SK-N-SH (cell line): ENCODE measurements around the gene MRFAP1L1. TPM values are rescaled to one million over a fixed set of nuclear protein-coding genes. Genes with fewer than 3 reads are reported as not detected.

ENCODE experiments used
- CTCF ChIA-PET: fragments of 300-600, 350-600 bp; formaldehyde crosslinking; extraction: SDS; loops from one replicate; lab custom pipeline; 2021; lab: Yijun Ruan, JAX
- POLR2A ChIA-PET: fragments of 350-600 bp; sonication (Branson Sonifier 250); formaldehyde crosslinking; extraction: SDS; loops from one replicate; lab custom pipeline; 2020; ENCODE audit warnings: antibody characterized with exemption, inconsistent platforms; lab: Yijun Ruan, JAX
- DNase-seq: peaks from one replicate; pipeline ENCODE4 v3.0.0; 2012
- H2AFZ ChIP-seq: fragments of 200-600 bp; sonication (generic); 2 replicates; pipeline ENCODE4 v1.8.1; 2016; ENCODE audit warnings: antibody characterized with exemption, mild to moderate bottlenecking, low read depth
- H3F3A ChIP-seq: fragments of 200-600 bp; sonication (generic); replicated peaks from 2 replicates; pipeline ENCODE3; 2016; ENCODE audit warnings: antibody characterized with exemption, mild to moderate bottlenecking; ENCODE audit not compliant: insufficient read depth
- H3K27ac ChIP-seq, 2 experiments: fragments of 200-500 bp in 1 of 2; fragments of 200-600 bp in 1 of 2; sonication (Bioruptor generic) in 1 of 2; sonication (generic), shearing (Covaris generic) in 1 of 2; 2 replicates each; pipeline versions ENCODE4 v1.5.1 to v1.6.1; 2014 to 2016; ENCODE audit warnings: low read depth in 2 of 2, inconsistent platforms in 1 of 2, low read length in 1 of 2, mild to moderate bottlenecking in 1 of 2, mixed read lengths in 1 of 2
- H3K27me3 ChIP-seq: fragments of 200-600 bp; sonication (generic), shearing (Covaris generic); 2 replicates; pipeline ENCODE4 v1.6.1; 2016; ENCODE audit warnings: mixed run types; ENCODE audit not compliant: insufficient read depth
- H3K36me3 ChIP-seq, 2 experiments: fragments of 200-500 bp in 1 of 2; fragments of 200-600 bp in 1 of 2; sonication (Bioruptor generic) in 1 of 2; sonication (generic) in 1 of 2; replicated peaks in 1 of 2; 2 replicates each; pipeline versions ENCODE3 to v1.5.1; 2014 to 2016; ENCODE audit warnings: low read length in 1 of 2, mild to moderate bottlenecking in 1 of 2; ENCODE audit not compliant: insufficient read depth in 2 of 2, control insufficient read depth in 1 of 2
- H3K4me1 ChIP-seq, 2 experiments: fragments of 200-500 bp in 1 of 2; fragments of 200-600 bp in 1 of 2; sonication (Bioruptor generic) in 1 of 2; sonication (generic), shearing (Covaris generic) in 1 of 2; 2 replicates each; pipeline versions ENCODE4 v1.5.1 to v1.6.1; 2014 to 2016; ENCODE audit warnings: low read depth in 1 of 2, low read length in 1 of 2, mixed run types in 1 of 2; ENCODE audit not compliant: insufficient read depth in 2 of 2, control insufficient read depth in 1 of 2
- H3K4me2 ChIP-seq: fragments of 200-600 bp; sonication (generic), shearing (Covaris generic); 2 replicates; pipeline ENCODE4 v1.6.1; 2017; ENCODE audit warnings: mixed run types
- H3K4me3 ChIP-seq, 2 experiments: fragments of 200-500 bp in 1 of 2; fragments of 200-600 bp in 1 of 2; sonication (Bioruptor generic) in 1 of 2; sonication (generic), shearing (Covaris generic) in 1 of 2; 2 replicates each; pipeline versions ENCODE4 v1.5.1 to v1.8.1; 2014 to 2016; ENCODE audit warnings: low read depth in 2 of 2, inconsistent platforms in 1 of 2, low read length in 1 of 2, mild to moderate bottlenecking in 1 of 2, mixed read lengths in 1 of 2, moderate library complexity in 1 of 2
- H3K79me2 ChIP-seq: fragments of 200-600 bp; sonication (generic); 2 replicates; pipeline ENCODE4 v1.8.1; 2017; ENCODE audit warnings: mild to moderate bottlenecking; ENCODE audit not compliant: insufficient read depth
- H3K9ac ChIP-seq: fragments of 200-600 bp; sonication (generic); 2 replicates; pipeline ENCODE4 v1.6.1; 2017; ENCODE audit warnings: mixed run types
- H3K9me2 ChIP-seq: fragments of 200-600 bp; sonication (generic); 2 replicates; pipeline ENCODE4 v1.6.1; 2017; ENCODE audit warnings: mixed run types
- H3K9me3 ChIP-seq: fragments of 200-600 bp; sonication (generic); 2 replicates; pipeline ENCODE4 v1.6.1; 2017; ENCODE audit warnings: mixed run types, mild to moderate bottlenecking, moderate library complexity
- H4K20me1 ChIP-seq: fragments of 200-600 bp; sonication (generic); 2 replicates; pipeline ENCODE4 v1.6.1; 2017; ENCODE audit warnings: mild to moderate bottlenecking, mixed run types; ENCODE audit not compliant: insufficient read depth
- CTCF ChIP-seq: fragments of 200-600 bp; sonication (generic); IDR thresholded peaks from 2 replicates; pipeline ENCODE4 v1.6.1; 2017; ENCODE audit warnings: antibody characterized with exemption, mild to moderate bottlenecking, moderate library complexity
- FOSL2 ChIP-seq: IDR thresholded peaks from 2 replicates; pipeline ENCODE4 v1.4.0; 2012; ENCODE audit warnings: low read depth, mild to moderate bottlenecking, moderate library complexity, borderline replicate concordance
- IRF3 ChIP-seq: fragments of 150-350 bp; IDR thresholded peaks from 2 replicates; pipeline ENCODE4 v1.6.1; 2016; ENCODE audit warnings: mild to moderate bottlenecking, low read depth, low read length
- JUND ChIP-seq: IDR thresholded peaks from 2 replicates; pipeline ENCODE4 v1.4.0; 2012
- MEF2A ChIP-seq: IDR thresholded peaks from 2 replicates; pipeline ENCODE4 v1.4.0; 2012; ENCODE audit warnings: low read depth, borderline replicate concordance
- MXI1 ChIP-seq: IDR thresholded peaks from 2 replicates; pipeline ENCODE4 v1.6.1; 2012; ENCODE audit warnings: mild to moderate bottlenecking, low read depth, low read length, improper control_type of control experiment
- NFIC ChIP-seq: IDR thresholded peaks from 2 replicates; pipeline ENCODE4 v1.4.0; 2012; ENCODE audit warnings: borderline replicate concordance
- PBX3 ChIP-seq: IDR thresholded peaks from 2 replicates; pipeline ENCODE4; 2012
- POLR2AphosphoS5 ChIP-seq: IDR thresholded peaks from 2 replicates; pipeline ENCODE4 v1.6.1; 2012; ENCODE audit warnings: low read depth, low read length
- RAD21 ChIP-seq: IDR thresholded peaks from 2 replicates; pipeline ENCODE4 v1.6.1; 2012; ENCODE audit warnings: mild to moderate bottlenecking, low read length
- RCOR1 ChIP-seq: fragments of 150-350 bp; IDR thresholded peaks from 2 replicates; pipeline ENCODE4 v1.6.1; 2017; ENCODE audit warnings: antibody characterized with exemption, low read length
- RXRA ChIP-seq: IDR thresholded peaks from 2 replicates; pipeline ENCODE4 v1.4.0; 2012; ENCODE audit warnings: low read depth, mild to moderate bottlenecking, borderline replicate concordance
- SIN3A ChIP-seq: IDR thresholded peaks from 2 replicates; pipeline ENCODE4 v1.6.1; 2012; ENCODE audit warnings: low read depth, mild to moderate bottlenecking, low read length, moderate library complexity, borderline replicate concordance
- TCF12 ChIP-seq: IDR thresholded peaks from 2 replicates; pipeline ENCODE4 v1.4.0; 2012
- TEAD4 ChIP-seq: IDR thresholded peaks from 2 replicates; pipeline ENCODE4 v1.4.0; 2012; ENCODE audit warnings: mild to moderate bottlenecking, borderline replicate concordance; ENCODE audit not compliant: insufficient read depth
- USF1 ChIP-seq: IDR thresholded peaks from 2 replicates; pipeline ENCODE4 v1.4.0; 2012; ENCODE audit warnings: low read depth, borderline replicate concordance
- YY1 ChIP-seq: IDR thresholded peaks from 2 replicates; pipeline ENCODE4 v1.4.0; 2012; ENCODE audit warnings: low read depth, mild to moderate bottlenecking
- ZBTB33 ChIP-seq: IDR thresholded peaks from 2 replicates; pipeline ENCODE4 v1.4.0; 2012; ENCODE audit warnings: low read depth, borderline replicate concordance
- WGBS: methylation state at CpG from one replicate; pipeline ENCODE4 v1.1.6; 2017; ENCODE audit warnings: low lambda C conversion rate; 5-methylcytosine and 5-hydroxymethylcytosine counted together
- polyA plus RNA-seq, 3 experiments: library from polyadenylated mRNA; depleted of rRNA; stranded (reverse); fragments of >200 nt; gene quantifications; 2 replicates each; pipeline ENCODE4 v1.2.3, GENCODE V29; 2012

The MRFAP1L1 gene
- polyA plus RNA-seq, 1 of the 3 experiments (the other 2 are of a cell fraction): 60.3 TPM

- no peaks in the 10 kb centered on the region for H3K79me2 ChIP-seq
- CTCF ChIA-PET: no interaction called here
- no peaks in the 10 kb centered on the region for H3F3A ChIP-seq
- no peak overlapping the region for H3K4me3 ChIP-seq
- H3K4me2 ChIP-seq: no peak overlapping the region
- no peak overlapping the region for H2AFZ ChIP-seq
- no peak for DNase-seq
- no peak overlapping the region for H3K9ac ChIP-seq
- no peaks in the 10 kb centered on the region for H3K9me2 ChIP-seq
- no peak for TF ChIP-seq USF1
- no peak for TF ChIP-seq CTCF
- no peak for TF ChIP-seq TEAD4
- no peak for TF ChIP-seq IRF3
- TF ChIP-seq SIN3A: no peak
- no peak for TF ChIP-seq POLR2AphosphoS5
- no peak for TF ChIP-seq FOSL2
- no peak for TF ChIP-seq YY1
- no peak for TF ChIP-seq RXRA
- TF ChIP-seq MEF2A: no peak
- WGBS: 71% methylated on average over 5 of the region's 5 CpGs
- no peaks in the 10 kb centered on the region for H3K4me1 ChIP-seq
- H4K20me1 ChIP-seq: no peaks in the 10 kb centered on the region
- H3K27ac ChIP-seq: no peak overlapping the region
- no peaks in the 10 kb centered on the region for H3K9me3 ChIP-seq
- no peaks in the 10 kb centered on the region for H3K36me3 ChIP-seq
- POLR2A ChIA-PET: no interaction called here
- no peaks in the 10 kb centered on the region for H3K27me3 ChIP-seq
These were observed 45.6 kb upstream of the MRFAP1L1 start for GRCh38 chr4:6755088-6755753.

GRCh38 chr4:6754481-6755087 lies 44.9 kb upstream of the MRFAP1L1 start:
- 67% methylated on average over 3 of the region's 3 CpGs for WGBS
- CTCF ChIA-PET: no interaction called here
- TF ChIP-seq POLR2AphosphoS5: no peak
- TF ChIP-seq NFIC: no peak
- no peak for TF ChIP-seq RAD21
- TF ChIP-seq PBX3: no peak
- no peak for TF ChIP-seq SIN3A
- no peak for TF ChIP-seq ZBTB33
- no peak for TF ChIP-seq RCOR1
- no peak for TF ChIP-seq MXI1
- no peak for TF ChIP-seq MEF2A
- TF ChIP-seq JUND: no peak
- TF ChIP-seq TEAD4: no peak
- no peak for TF ChIP-seq RXRA
- TF ChIP-seq TCF12: no peak
- no peak for TF ChIP-seq IRF3

More at GRCh38 chr4:6754481-6755087, 44.9 kb upstream of the MRFAP1L1 start:
- H3K4me3 ChIP-seq: no peak overlapping the region
- no peaks in the 10 kb centered on the region for H4K20me1 ChIP-seq
- no peak overlapping the region for H2AFZ ChIP-seq
- DNase-seq: no peak
- POLR2A ChIA-PET: no interaction called here
- H3K4me1 ChIP-seq: peaks cover 0 to 1% of the 10 kb centered on the region in 2 experiments; a peak in 1 of 4 replicates
- no peaks in the 10 kb centered on the region for H3K9me3 ChIP-seq
- H3K9me2 ChIP-seq: no peaks in the 10 kb centered on the region
- no peaks in the 10 kb centered on the region for H3F3A ChIP-seq
- no peak overlapping the region for H3K27ac ChIP-seq
- no peak overlapping the region for H3K4me2 ChIP-seq
- H3K27me3 ChIP-seq: no peaks in the 10 kb centered on the region
- no peaks in the 10 kb centered on the region for H3K79me2 ChIP-seq
- no peak overlapping the region for H3K9ac ChIP-seq
- H3K36me3 ChIP-seq: no peaks in the 10 kb centered on the region
